GM12878 (cell line): Measurements from ENCODE around the gene POU2AF1. TPM values are rescaled to one million over a fixed set of nuclear protein-coding genes. Genes with fewer than 3 reads are reported as not detected.
A peak's percentile ranks its signal among the peaks of the same experiment; 100 is the strongest.

Experiments
- ATAC-seq: fragments of 200-7000 bp; cut with Tn5 transposase; 3 replicates; pipeline ENCODE4 v1.9.1; 2020; ENCODE audit warnings: mild to moderate bottlenecking, moderate library complexity
- BruUV-seq: library from RNA; stranded (reverse); fragments of 400-500 nt; replicated peaks from 2 replicates; lab custom pipeline; 2021; lab: Mats Ljungman, UMichigan
- CTCF ChIA-PET: fragments of 300-600 bp; sonication (Branson Sonifier 250); formaldehyde crosslinking; extraction: SDS; loops from one replicate; lab custom pipeline; 2021; ENCODE audit warnings: inconsistent platforms; lab: Yijun Ruan, JAX
- POLR2A ChIA-PET: fragments of 350-600 bp; formaldehyde crosslinking; extraction: SDS; loops from one replicate; lab custom pipeline; 2021; ENCODE audit warnings: inconsistent platforms; lab: Charles Lee
- RAD21 ChIA-PET: fragments of 300-600 bp; sonication (Branson Sonifier 250); formaldehyde crosslinking; loops from one replicate; lab custom pipeline; 2023; ENCODE audit warnings: antibody characterized with exemption; ENCODE audit not compliant: unreplicated experiment; lab: Charles Lee
- SMC1A ChIA-PET: fragments of 300-600 bp; sonication (Branson Sonifier 250); formaldehyde crosslinking; loops from one replicate; lab custom pipeline; 2023; ENCODE audit not compliant: unreplicated experiment, uncharacterized antibody; lab: Charles Lee
- DNase-seq: peaks from one replicate; pipeline ENCODE4 v3.0.0-alpha.2; 2011; ENCODE audit warnings: low read depth, low spot score
- FAIRE-seq: peaks from 3 replicates; lab custom pipeline; 2011; peaks lifted over from hg19 to GRCh38; lab: Jason Lieb, UNC
- H2AFZ ChIP-seq: 2 replicates; pipeline ENCODE4 v1.6.0; 2011; ENCODE audit warnings: low read depth, low read length, control low read depth; ENCODE audit not compliant: control insufficient read depth
- H3K27ac ChIP-seq: 2 replicates; pipeline ENCODE4 v1.5.1; 2011; ENCODE audit warnings: control low read depth; ENCODE audit not compliant: control insufficient read depth, insufficient read depth
- H3K27me3 ChIP-seq, 2 experiments: replicated peaks in 1 of 2; 2 replicates each; pipeline versions ENCODE4 v1.6.0 to v1.6.1; 2011; ENCODE audit warnings: low read length in 1 of 2; ENCODE audit not compliant: control insufficient read depth in 2 of 2, insufficient read depth in 2 of 2
- H3K36me3 ChIP-seq, 2 experiments: 2 replicates each; pipeline ENCODE4 v1.5.1; 2011; ENCODE audit warnings: low read length in 1 of 2; ENCODE audit not compliant: control insufficient read depth in 2 of 2, insufficient read depth in 2 of 2
- H3K4me1 ChIP-seq: 2 replicates; pipeline ENCODE4 v1.6.1; 2011; ENCODE audit warnings: mild to moderate bottlenecking, low read length, moderate library complexity, mixed read lengths; ENCODE audit not compliant: control insufficient read depth, insufficient read depth
- H3K4me2 ChIP-seq: 2 replicates; pipeline ENCODE4 v1.6.0; 2011; ENCODE audit warnings: control low read depth; ENCODE audit not compliant: control insufficient read depth, insufficient read depth
- H3K4me3 ChIP-seq: fragments of 200-600 bp; sonication (generic); 2 replicates; pipeline ENCODE4 v1.5.1; 2016
- H3K79me2 ChIP-seq: 2 replicates; pipeline ENCODE4 v1.6.0; 2011; ENCODE audit warnings: low read length; ENCODE audit not compliant: control insufficient read depth, insufficient read depth
- H3K9ac ChIP-seq: 2 replicates; pipeline ENCODE4 v1.8.0; 2011; ENCODE audit warnings: low read length, control low read depth, mixed read lengths; ENCODE audit not compliant: control insufficient read depth, insufficient read depth
- H3K9me3 ChIP-seq: replicated peaks from 3 replicates; pipeline ENCODE4 v1.5.1; 2011; ENCODE audit warnings: mild to moderate bottlenecking, low read length; ENCODE audit not compliant: control insufficient read depth, insufficient read depth
- H4K20me1 ChIP-seq: 2 replicates; pipeline ENCODE4 v1.6.0; 2011; ENCODE audit not compliant: control insufficient read depth, insufficient read depth
- ATF7 ChIP-seq: fragments of 450-650 bp; IDR thresholded peaks from 2 replicates; pipeline ENCODE4 v1.6.1; 2016; ENCODE audit warnings: low read depth, mild to moderate bottlenecking
- ETV6 ChIP-seq, 2 experiments: fragments of 450-650 bp in 1 of 2; IDR thresholded peaks in 1 of 2; conservative IDR thresholded peaks in 1 of 2; 2 replicates each; pipeline ENCODE4 v1.6.1; 2014; ENCODE audit warnings: antibody characterized with exemption in 1 of 2, borderline replicate concordance in 1 of 2, low read depth in 1 of 2, mild to moderate bottlenecking in 1 of 2, moderate library complexity in 1 of 2
- IKZF1 ChIP-seq: fragments of 450-650 bp; conservative IDR thresholded peaks from 2 replicates; pipeline ENCODE4 v1.6.1; 2017; ENCODE audit warnings: antibody characterized with exemption, mild to moderate bottlenecking
- MEF2B ChIP-seq: fragments of 450-650 bp; IDR thresholded peaks from 2 replicates; pipeline ENCODE4 v1.6.1; 2018; ENCODE audit warnings: mild to moderate bottlenecking, moderate library complexity; ENCODE audit not compliant: partially characterized antibody, poor library complexity, severe bottlenecking
- NR2C2 ChIP-seq: IDR thresholded peaks from 2 replicates; pipeline ENCODE4 v1.6.1; 2011; ENCODE audit warnings: borderline replicate concordance, low read depth; ENCODE audit not compliant: control insufficient read depth, insufficient read length
- POLR2A ChIP-seq: IDR thresholded peaks from 2 replicates; pipeline ENCODE4 v1.6.1; 2011; ENCODE audit warnings: low read depth, mild to moderate bottlenecking, low read length
- RAD21 ChIP-seq: IDR thresholded peaks from 2 replicates; pipeline ENCODE4 v1.6.1; 2011; ENCODE audit warnings: mild to moderate bottlenecking, low read depth, low read length, moderate library complexity; ENCODE audit not compliant: insufficient read depth
- RELA ChIP-seq: fragments of 450-650 bp; IDR thresholded peaks from 2 replicates; pipeline ENCODE4 v1.8.0; 2014; ENCODE audit warnings: borderline replicate concordance; ENCODE audit not compliant: partially characterized antibody
- YY1 ChIP-seq: IDR thresholded peaks from 2 replicates; pipeline ENCODE4 v1.6.1; 2011; ENCODE audit warnings: low read depth, mild to moderate bottlenecking, low read length
- WGBS: methylation state at CpG from one replicate; pipeline ENCODE4 v1.1.6; 2016; ENCODE audit warnings: low lambda C conversion rate; ENCODE audit not compliant: insufficient replicate concordance, insufficient coverage; ENCODE audit errors: missing lambda C conversion rate; 5-methylcytosine and 5-hydroxymethylcytosine counted together
- in situ Hi-C: fragments of 300-500 bp; cut with MboI; formaldehyde crosslinking; loops from 9 replicates; pipeline ENCODE4 v1.14.3; 2018; ENCODE audit warnings: mixed read lengths
- intact Hi-C: fragments of 100-400 bp; cut with micrococcal nuclease; formaldehyde crosslinking; loops from one replicate; pipeline ENCODE4 v1.14.2; 2022; ENCODE audit not compliant: unreplicated experiment
- polyA plus RNA-seq, 11 experiments: library from polyadenylated mRNA; depleted of rRNA in 4 of 11; unstranded in 6 of 11; stranded (reverse) in 5 of 11; fragments of >200 nt; fragmentation: Nextera tagmentation in 4 of 11; fragmentation: Illumina TruSeq in 1 of 11; extraction: Ambion mirVana in 4 of 11; extraction: Trizol in 1 of 11; gene quantifications; 1 replicate in 1 of 11; 2 replicates in 10 of 11; pipeline versions ENCODE4 v1.2.1 to v1.2.3, GENCODE V29; 2011 to 2016; ENCODE audit warnings: inconsistent platforms in 2 of 11, missing spikeins in 2 of 11, low read depth in 1 of 11
- total RNA-seq, 4 experiments: library from RNA; depleted of rRNA in 3 of 4; stranded (reverse); fragments of >200 nt in 3 of 4; fragmentation: Illumina TruSeq in 1 of 4; extraction: Trizol in 1 of 4; gene quantifications; 2 replicates each; pipeline versions ENCODE4 v1.2.1 to v1.2.3, GENCODE V29; 2013 to 2021

The POU2AF1 gene
- total and polyA plus RNA-seq, 10 of the 15 experiments (the other 5 are each of a cell fraction or from before 2014, with no cell fraction given) = 13.1 to 169 (median 75.5) TPM

DNA sequence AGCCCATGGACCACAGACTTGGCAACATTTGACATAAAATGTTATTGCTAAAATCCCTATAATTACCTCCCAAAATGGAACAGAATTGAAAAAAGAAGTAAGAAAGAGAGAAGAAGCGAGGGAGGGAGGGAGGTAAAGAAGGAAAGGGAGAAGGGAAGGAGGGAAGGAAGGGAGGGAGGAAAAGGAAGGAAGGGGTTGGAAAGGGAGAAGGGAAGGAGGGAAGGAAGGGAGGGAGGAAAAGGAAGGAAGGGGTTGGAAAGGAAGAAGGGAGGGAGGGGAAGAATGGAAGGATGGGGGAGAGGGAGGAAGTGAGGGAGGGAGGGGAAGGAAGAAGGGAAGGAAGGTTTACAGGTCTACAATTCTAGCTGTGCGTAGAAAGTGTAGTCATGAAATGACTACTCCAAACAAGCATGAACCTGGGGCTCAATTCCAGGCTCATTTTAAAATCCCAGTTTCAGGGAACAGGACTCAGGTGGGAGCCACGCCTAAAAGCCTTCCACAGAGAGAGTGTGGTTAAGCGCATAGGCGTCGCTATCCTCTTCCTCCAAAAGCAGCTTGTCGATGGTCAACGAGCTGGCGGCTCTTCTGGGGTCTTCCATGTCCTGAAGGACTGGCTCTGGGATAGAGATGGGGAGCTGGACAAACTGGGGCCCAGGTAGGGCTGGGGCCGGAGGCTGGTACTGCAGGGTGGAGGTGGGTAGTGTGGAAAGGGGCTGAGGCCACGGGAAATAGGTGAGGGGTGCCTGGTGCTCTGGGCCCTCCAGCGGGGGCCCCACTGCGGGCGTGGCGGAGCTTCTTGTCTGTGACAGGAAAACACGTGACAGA lies 25.1 kb downstream of the POU2AF1 start:
- Histone ChIP-seq H3K27me3 (no peaks in the 10 kb centered on the region), H3K27ac (no peak overlapping the region), H3K4me2 (no peak overlapping the region), H3K4me1 (peaks cover 5% of the 10 kb centered on the region; the same call in 1 of the 2 replicates), H3K4me3 (no peak overlapping the region), H4K20me1 (no peaks in the 10 kb centered on the region), H3K9me3 (no peaks in the 10 kb centered on the region), H3K9ac (no peak overlapping the region), H3K36me3 (peaks cover 31 to 55% of the 10 kb centered on the region in 2 experiments), H3K79me2 (peaks cover 3% of the 10 kb centered on the region), H2AFZ (no peak overlapping the region)
- FAIRE-seq (no peak), ATAC-seq (no peak), DNase-seq (no peak)
- ChIA-PET SMC1A (interaction anchor here (0.8 to 32.6 kb wide), 6 partner anchors 10 to 64 kb away, joined by 3 to 972 read pairs (median 3); no protein-coding TSS in a partner anchor), RAD21 (no interaction called here), POLR2A (interaction anchor here (0.7 kb wide), 1 partner anchor 26 kb away, joined by 4 read pairs; no protein-coding TSS in a partner anchor), CTCF (interaction anchor here (0.8 kb wide), 1 partner anchor 69 kb away, joined by 3 read pairs; no protein-coding TSS in a partner anchor)
- TF ChIP-seq POLR2A (peak; percentile 36; the same call in 1 of the 2 replicates), RELA (no peak)
- in situ Hi-C loops = no loop called here
- intact Hi-C loops = no loop called here
- BruUV-seq = no TSS peak
- 57% methylated on average over 16 of the region's 16 CpGs for WGBS

GRCh38 chr11:111352935-111353710 lies 26.0 kb downstream of the POU2AF1 start:
- BruUV-seq = TSS peak; percentile 64
- ChIA-PET POLR2A (no interaction called here), CTCF (no interaction called here), SMC1A (interaction anchor here (0.8 to 32.6 kb wide), 4 partner anchors 11 to 64 kb away, joined by 3 to 972 read pairs (median 6); no protein-coding TSS in a partner anchor), RAD21 (no interaction called here)
- Histone ChIP-seq H4K20me1 (no peaks in the 10 kb centered on the region), H3K4me2 (no peak overlapping the region), H3K9ac (no peak overlapping the region), H3K79me2 (no peaks in the 10 kb centered on the region), H3K27ac (no peak overlapping the region), H3K9me3 (no peaks in the 10 kb centered on the region), H3K27me3 (no peaks in the 10 kb centered on the region), H2AFZ (no peak overlapping the region), H3K4me1 (peaks cover 5% of the 10 kb centered on the region; the same call in 1 of the 2 replicates), H3K36me3 (peaks cover 25 to 49% of the 10 kb centered on the region in 2 experiments), H3K4me3 (no peak overlapping the region)
- DNase-seq (no peak), ATAC-seq (0 out of 3 replicates have a peak, but pooled peaks have one; percentile 18), FAIRE-seq (no peak)
- intact Hi-C loops (no loop called here), in situ Hi-C loops (no loop called here)
- 82% methylated on average over 8 of the region's 8 CpGs for WGBS
- TF ChIP-seq YY1 = peak; percentile 68
- TF ChIP-seq IKZF1 = 0 out of 2 replicates have a peak, but pooled peaks have one; percentile 11
- TF ChIP-seq RAD21 = 0 out of 2 replicates have a peak, but pooled peaks have one; percentile 3
- 0 out of 2 replicates have a peak, but pooled peaks have one; percentile 13 for TF ChIP-seq ATF7
- TF ChIP-seq NR2C2 = no peak
- TF ChIP-seq ETV6 (conservative IDR thresholded peaks at IDR 0.05 in 1 of 2, IDR thresholded peaks at IDR 0.05 in 1 of 2; ENCODE audit: borderline replicate concordance in 1 of 2, low read depth in 1 of 2) = peak in 1 of 2 experiments; percentile 93; a peak in 2 of 4 replicates
- no peak for TF ChIP-seq MEF2B
